HepG2 (cell line): ENCODE data around the gene TFB1M. TPM values are rescaled to one million over a fixed set of nuclear protein-coding genes. Genes with fewer than 3 reads are reported as not detected.

Experiments
- ATF5 ChIP-seq: sonication (generic); formaldehyde crosslinking; IDR thresholded peaks from 2 replicates; pipeline ENCODE4 v1.4.0; 2020; ENCODE audit warnings: mild to moderate bottlenecking, low read depth, missing genetic modification reagents
- FOSL2 ChIP-seq: sonication (generic); formaldehyde crosslinking; IDR thresholded peaks from 2 replicates; pipeline ENCODE4 v1.4.0; 2020; ENCODE audit warnings: missing genetic modification reagents
- GABPB1 ChIP-seq: IDR thresholded peaks from 2 replicates; pipeline ENCODE4 v1.6.1; 2016; ENCODE audit warnings: mild to moderate bottlenecking, missing genetic modification reagents, moderate library complexity, missing compliant biosample characterization
- GFI1 ChIP-seq: sonication (generic); formaldehyde crosslinking; IDR thresholded peaks from 2 replicates; pipeline ENCODE4 v1.5.0; 2020; ENCODE audit warnings: missing genetic modification reagents, mild to moderate bottlenecking, borderline replicate concordance
- GTF2F1 ChIP-seq: fragments of 150-350 bp; IDR thresholded peaks from 2 replicates; pipeline ENCODE4 v1.6.1; 2014; ENCODE audit warnings: low read length
- GZF1 ChIP-seq: sonication (generic); formaldehyde crosslinking; IDR thresholded peaks from 2 replicates; pipeline ENCODE4 v1.5.1; 2020; ENCODE audit warnings: mild to moderate bottlenecking, missing genetic modification reagents
- HES4 ChIP-seq: sonication (generic); formaldehyde crosslinking; IDR thresholded peaks from 2 replicates; pipeline ENCODE4 v1.9.0; 2021; ENCODE audit warnings: mild to moderate bottlenecking, missing genetic modification reagents, borderline replicate concordance
- HMG20B ChIP-seq: conservative IDR thresholded peaks from 2 replicates; pipeline ENCODE4 v1.6.1; 2016; ENCODE audit warnings: missing genetic modification reagents, missing compliant biosample characterization
- ISX ChIP-seq: sonication (generic); formaldehyde crosslinking; conservative IDR thresholded peaks from 2 replicates; pipeline ENCODE4 v1.5.0; 2020; ENCODE audit warnings: missing genetic modification reagents
- LBX2 ChIP-seq: sonication (generic); formaldehyde crosslinking; IDR thresholded peaks from 2 replicates; pipeline ENCODE4 v1.5.0; 2020; ENCODE audit warnings: missing genetic modification reagents, mild to moderate bottlenecking, borderline replicate concordance
- MAFK ChIP-seq, 2 experiments: IDR thresholded peaks in 1 of 2; conservative IDR thresholded peaks in 1 of 2; 2 replicates each; pipeline ENCODE4 v1.6.1; 2011; ENCODE audit warnings: improper control_type of control experiment in 2 of 2, low read length in 2 of 2
- MIER2 ChIP-seq: IDR thresholded peaks from 2 replicates; pipeline ENCODE4 v1.6.1; 2016; ENCODE audit warnings: missing biosample characterization, missing genetic modification reagents
- NCOA2 ChIP-seq: sonication (generic); formaldehyde crosslinking; IDR thresholded peaks from 2 replicates; pipeline ENCODE4 v1.8.0; 2022; ENCODE audit warnings: inconsistent platforms
- NPAS2 ChIP-seq: sonication (generic); formaldehyde crosslinking; IDR thresholded peaks from 2 replicates; pipeline ENCODE4 v1.8.0; 2022; ENCODE audit warnings: mild to moderate bottlenecking, missing genetic modification reagents, borderline replicate concordance
- REPIN1 ChIP-seq: sonication (generic); formaldehyde crosslinking; IDR thresholded peaks from 2 replicates; pipeline ENCODE4 v1.8.0; 2022; ENCODE audit warnings: missing genetic modification reagents, low read depth, mild to moderate bottlenecking, borderline replicate concordance
- SALL1 ChIP-seq: sonication (generic); formaldehyde crosslinking; IDR thresholded peaks from 2 replicates; pipeline ENCODE4 v1.8.0; 2022; ENCODE audit warnings: mild to moderate bottlenecking, missing genetic modification reagents
- TBP ChIP-seq: sonication (generic); formaldehyde crosslinking; IDR thresholded peaks from 2 replicates; pipeline ENCODE4 v1.5.0; 2020; ENCODE audit warnings: missing genetic modification reagents
- TFDP2 ChIP-seq: sonication (generic); formaldehyde crosslinking; IDR thresholded peaks from 2 replicates; pipeline ENCODE4 v1.4.0; 2020; ENCODE audit warnings: missing genetic modification reagents
- WIZ ChIP-seq: sonication (generic); formaldehyde crosslinking; IDR thresholded peaks from 2 replicates; pipeline ENCODE4 v1.5.1; 2020; ENCODE audit warnings: mild to moderate bottlenecking, missing genetic modification reagents
- ZBTB38 ChIP-seq: sonication (generic); formaldehyde crosslinking; IDR thresholded peaks from 2 replicates; pipeline ENCODE4 v1.5.1; 2020; ENCODE audit warnings: mild to moderate bottlenecking, missing genetic modification reagents
- ZMAT5 ChIP-seq: sonication (generic); formaldehyde crosslinking; IDR thresholded peaks from 2 replicates; pipeline ENCODE4 v1.5.0; 2020; ENCODE audit warnings: mild to moderate bottlenecking, low read depth, missing genetic modification reagents, borderline replicate concordance
- ZNF281 ChIP-seq: sonication (generic); formaldehyde crosslinking; IDR thresholded peaks from 2 replicates; pipeline ENCODE4 v1.4.0; 2020; ENCODE audit warnings: missing genetic modification reagents, borderline replicate concordance
- ZNF292 ChIP-seq: sonication (generic); formaldehyde crosslinking; IDR thresholded peaks from 2 replicates; pipeline ENCODE4 v1.8.1; 2022; ENCODE audit warnings: mild to moderate bottlenecking, low read depth, missing genetic modification reagents, borderline replicate concordance
- ZNF460 ChIP-seq: sonication (generic); formaldehyde crosslinking; IDR thresholded peaks from 2 replicates; pipeline ENCODE4 v1.5.1; 2020; ENCODE audit warnings: missing genetic modification reagents, mild to moderate bottlenecking, borderline replicate concordance
- ZNF546 ChIP-seq: sonication (generic); formaldehyde crosslinking; conservative IDR thresholded peaks from 2 replicates; pipeline ENCODE4 v1.8.1; 2023; ENCODE audit warnings: mild to moderate bottlenecking, missing genetic modification reagents
- ZNF709 ChIP-seq: sonication (generic); formaldehyde crosslinking; IDR thresholded peaks from 2 replicates; pipeline ENCODE4 v1.5.0; 2020; ENCODE audit warnings: mild to moderate bottlenecking, missing genetic modification reagents
- polyA plus RNA-seq, 8 experiments: library from polyadenylated mRNA; depleted of rRNA in 3 of 8; stranded (reverse) in 7 of 8; unstranded in 1 of 8; fragments of >200 nt; fragmentation: Illumina TruSeq in 4 of 8; extraction: Trizol in 4 of 8; gene quantifications; 2 replicates each; pipeline versions ENCODE4 v1.2.1 to v1.2.3, GENCODE V29; 2011 to 2016; ENCODE audit warnings: low read depth in 4 of 8, missing spikeins in 1 of 8, mixed read lengths in 1 of 8; ENCODE audit not compliant: insufficient read depth in 1 of 8
- total RNA-seq, 5 experiments: library from RNA; depleted of rRNA; stranded (reverse); fragments of >200 nt; fragmentation: Illumina TruSeq; extraction: Trizol; gene quantifications; 2 replicates each; pipeline ENCODE4 v1.2.3, GENCODE V29; 2016; ENCODE audit warnings: low read depth in 1 of 5

Gene TFB1M
- total and polyA plus RNA-seq, 2 of the 13 experiments (the other 11 are each of a cell fraction or from before 2014, with no cell fraction given) = 91.4 to 122 TPM

- TF ChIP-seq ISX (CRISPR knock-in tag) = no peak
- no peak for TF ChIP-seq HMG20B
- TF ChIP-seq NPAS2 (CRISPR knock-in tag) = no peak
- TF ChIP-seq WIZ = no peak; the same call in 1 of the 2 replicates
- TF ChIP-seq MIER2 (CRISPR knock-in tag) = no peak
- TF ChIP-seq TBP = no peak
- no peak for TF ChIP-seq ZNF460 (CRISPR knock-in tag)
- TF ChIP-seq LBX2 (CRISPR knock-in tag) = no peak
- TF ChIP-seq ZNF546 = no peak
- peak; percentile 38 for TF ChIP-seq SALL1
- peak; percentile 77 for TF ChIP-seq ZBTB38
- peak; percentile 28; the same call in 1 of the 2 replicates for TF ChIP-seq ZNF709 (CRISPR knock-in tag)
- TF ChIP-seq GFI1 (CRISPR knock-in tag) = no peak
- no peak for TF ChIP-seq ZNF281 (CRISPR knock-in tag)
- no peak for TF ChIP-seq ZNF292
- no peak for TF ChIP-seq ZMAT5 (CRISPR knock-in tag)
- TF ChIP-seq FOSL2 (CRISPR knock-in tag) = peak; percentile 42
- TF ChIP-seq MAFK (conservative IDR thresholded peaks at IDR 0.05 in 1 of 2, IDR thresholded peaks at IDR 0.05 in 1 of 2; ENCODE audit: low read length in 2 of 2) = no peak
- TF ChIP-seq NCOA2 = no peak
- TF ChIP-seq GZF1 (CRISPR knock-in tag) = no peak
- peak; percentile 66 for TF ChIP-seq REPIN1 (CRISPR knock-in tag)
- no peak for TF ChIP-seq ATF5 (CRISPR knock-in tag)
- TF ChIP-seq GABPB1 (CRISPR knock-in tag) = no peak
- TF ChIP-seq GTF2F1 = no peak
- TF ChIP-seq TFDP2 = 0 out of 2 replicates have a peak, but pooled peaks have one; percentile 14
- TF ChIP-seq HES4 = no peak
Observed at GRCh38 chr6:155325700-155326516, 11.6 kb upstream of the TFB1M start (continued).
